IMR-90 (cell line): ENCODE data around the gene LRRC75A. TPM values are rescaled to one million over a fixed set of nuclear protein-coding genes. Genes with fewer than 3 reads are reported as not detected.

Source experiments
- ATAC-seq: fragments of 200-7000 bp; cut with Tn5 transposase; 2 replicates; pipeline ENCODE4 v1.9.1; 2020; ENCODE audit warnings: low read depth, mild to moderate bottlenecking, moderate library complexity
- BruUV-seq: library from RNA; stranded (reverse); fragments of 400-500 nt; replicated peaks from 2 replicates; lab custom pipeline; 2021; lab: Mats Ljungman, UMichigan
- CTCF ChIA-PET: fragments of 300-600 bp; formaldehyde crosslinking; extraction: SDS; loops from one replicate; lab custom pipeline; 2021; ENCODE audit warnings: antibody characterized with exemption; lab: Yijun Ruan, JAX
- POLR2A ChIA-PET: fragments of 300-600 bp; sonication (Branson Sonifier 250); formaldehyde crosslinking; loops from one replicate; lab custom pipeline; 2022; ENCODE audit warnings: antibody characterized with exemption; ENCODE audit not compliant: unreplicated experiment; lab: Charles Lee
- DNase-seq: peaks from one replicate; pipeline ENCODE4 v3.0.0; 2013
- H2AFZ ChIP-seq: replicated peaks from 2 replicates; pipeline ENCODE3; 2013; ENCODE audit warnings: low read length, mild to moderate bottlenecking; ENCODE audit not compliant: poor library complexity
- H2AK5ac ChIP-seq: 2 replicates; pipeline ENCODE4 v1.6.1; 2013; ENCODE audit warnings: low read depth, low read length, inconsistent platforms
- H2AK9ac ChIP-seq: replicated peaks from 2 replicates; pipeline ENCODE3; 2013; ENCODE audit warnings: mild to moderate bottlenecking, low read depth, low read length, moderate library complexity; ENCODE audit not compliant: poor library complexity
- H2BK120ac ChIP-seq: 2 replicates; pipeline ENCODE4 v1.6.1; 2013; ENCODE audit warnings: low read depth, low read length, inconsistent platforms
- H2BK15ac ChIP-seq: 3 replicates; pipeline ENCODE4 v1.6.1; 2013; ENCODE audit warnings: low read depth, low read length, inconsistent platforms
- H2BK20ac ChIP-seq: 2 replicates; pipeline ENCODE4 v1.6.1; 2013; ENCODE audit warnings: low read depth, mild to moderate bottlenecking, inconsistent platforms, low read length, moderate library complexity
- H2BK5ac ChIP-seq: 2 replicates; pipeline ENCODE4 v1.6.1; 2013; ENCODE audit warnings: mild to moderate bottlenecking, low read depth, low read length, inconsistent platforms; ENCODE audit not compliant: poor library complexity, severe bottlenecking
- H3K14ac ChIP-seq: replicated peaks from 2 replicates; pipeline ENCODE4 v1.6.1; 2013; ENCODE audit warnings: low read depth, low read length, inconsistent platforms
- H3K18ac ChIP-seq: 2 replicates; pipeline ENCODE4 v1.6.1; 2013; ENCODE audit warnings: low read depth, low read length, control low read depth
- H3K23ac ChIP-seq: 2 replicates; pipeline ENCODE4 v1.6.1; 2013; ENCODE audit warnings: low read depth, low read length, inconsistent platforms
- H3K27ac ChIP-seq: 2 replicates; pipeline ENCODE4 v1.5.1; 2013; ENCODE audit warnings: mild to moderate bottlenecking, control low read depth, low read length; ENCODE audit not compliant: insufficient read depth
- H3K27me3 ChIP-seq: 2 replicates; pipeline ENCODE4 v1.6.1; 2013; ENCODE audit warnings: low read length; ENCODE audit not compliant: control insufficient read depth, insufficient read depth
- H3K36me3 ChIP-seq: 2 replicates; pipeline ENCODE4 v1.6.1; 2013; ENCODE audit warnings: low read length, mixed read lengths; ENCODE audit not compliant: control insufficient read depth, insufficient read depth
- H3K4ac ChIP-seq: 2 replicates; pipeline ENCODE4 v1.6.1; 2013; ENCODE audit warnings: low read depth, low read length, inconsistent platforms
- H3K4me1 ChIP-seq: 2 replicates; pipeline ENCODE4 v1.6.1; 2013; ENCODE audit warnings: low read length, mixed read lengths; ENCODE audit not compliant: control insufficient read depth, insufficient read depth
- H3K4me2 ChIP-seq: 2 replicates; pipeline ENCODE4 v1.6.1; 2013; ENCODE audit warnings: low read depth, mild to moderate bottlenecking, control low read depth, low read length, moderate library complexity
- H3K4me3 ChIP-seq: 2 replicates; pipeline ENCODE4 v1.5.1; 2013; ENCODE audit warnings: low read depth, mild to moderate bottlenecking, control low read depth, low read length, moderate library complexity; ENCODE audit not compliant: insufficient read depth
- H3K56ac ChIP-seq: 2 replicates; pipeline ENCODE4 v1.6.1; 2013; ENCODE audit warnings: low read length, inconsistent platforms; ENCODE audit not compliant: insufficient read depth; ENCODE audit errors: extremely low read depth
- H3K79me1 ChIP-seq, 2 experiments: 2 replicates each; pipeline ENCODE4 v1.6.1; 2013; ENCODE audit warnings: low read length in 2 of 2, inconsistent platforms in 1 of 2, low read depth in 1 of 2
- H3K9ac ChIP-seq: 2 replicates; pipeline ENCODE4 v1.6.1; 2013; ENCODE audit warnings: low read depth, low read length, control low read depth
- H3K9me1 ChIP-seq: 2 replicates; pipeline ENCODE4 v1.6.1; 2013; ENCODE audit warnings: low read length, inconsistent platforms; ENCODE audit not compliant: insufficient read depth
- H3K9me3 ChIP-seq: 2 replicates; pipeline ENCODE4 v1.6.1; 2013; ENCODE audit warnings: low read length; ENCODE audit not compliant: control insufficient read depth, insufficient read depth
- H4K20me1 ChIP-seq: 2 replicates; pipeline ENCODE4 v1.6.1; 2013; ENCODE audit warnings: low read length, inconsistent platforms; ENCODE audit not compliant: insufficient read depth
- H4K5ac ChIP-seq: 2 replicates; pipeline ENCODE4 v1.6.1; 2013; ENCODE audit warnings: mild to moderate bottlenecking, low read depth, low read length, control low read depth
- H4K8ac ChIP-seq, 2 experiments: 2 replicates each; pipeline ENCODE4 v1.6.1; 2013; ENCODE audit warnings: low read depth in 2 of 2, low read length in 2 of 2, control low read depth in 1 of 2, inconsistent platforms in 1 of 2
- H4K91ac ChIP-seq: 2 replicates; pipeline ENCODE4 v1.6.1; 2013; ENCODE audit warnings: low read depth, low read length, inconsistent platforms; ENCODE audit not compliant: insufficient read depth
- CHD1 ChIP-seq: IDR thresholded peaks from 2 replicates; pipeline ENCODE4 v1.6.1; 2012; ENCODE audit warnings: low read depth, low read length, improper control_type of control experiment
- CTCF ChIP-seq: conservative IDR thresholded peaks from 2 replicates; pipeline ENCODE4 v1.5.1; 2012; ENCODE audit warnings: mild to moderate bottlenecking, low read depth, low read length, improper control_type of control experiment
- ELK1 ChIP-seq: fragments of 150-350 bp; IDR thresholded peaks from 2 replicates; pipeline ENCODE4 v1.6.1; 2016; ENCODE audit warnings: low read depth, mild to moderate bottlenecking, low read length, moderate library complexity, borderline replicate concordance
- MAFK ChIP-seq: IDR thresholded peaks from 2 replicates; pipeline ENCODE4 v1.6.1; 2012; ENCODE audit warnings: low read depth, low read length, improper control_type of control experiment
- MAZ ChIP-seq: IDR thresholded peaks from 2 replicates; pipeline ENCODE4 v1.6.1; 2012; ENCODE audit warnings: low read depth, mild to moderate bottlenecking, low read length, improper control_type of control experiment, moderate library complexity, borderline replicate concordance
- MXI1 ChIP-seq: IDR thresholded peaks from 2 replicates; pipeline ENCODE4 v1.6.1; 2012; ENCODE audit warnings: low read depth, mild to moderate bottlenecking, low read length, moderate library complexity, borderline replicate concordance
- NFE2L2 ChIP-seq: fragments of 150-350 bp; IDR thresholded peaks from 2 replicates; pipeline ENCODE4 v1.6.1; 2016; ENCODE audit warnings: low read depth, mild to moderate bottlenecking, low read length
- POLR2A ChIP-seq: IDR thresholded peaks from 2 replicates; pipeline ENCODE4 v1.6.1; 2012; ENCODE audit warnings: mild to moderate bottlenecking, low read depth, low read length
- RCOR1 ChIP-seq: IDR thresholded peaks from 2 replicates; pipeline ENCODE4 v1.6.1; 2012; ENCODE audit warnings: mild to moderate bottlenecking, low read length, improper control_type of control experiment; ENCODE audit not compliant: insufficient replicate concordance
- RFX5 ChIP-seq: IDR thresholded peaks from 2 replicates; pipeline ENCODE4 v1.8.0; 2012; ENCODE audit warnings: low read depth, mild to moderate bottlenecking, low read length, moderate library complexity
- SMC3 ChIP-seq: fragments of 150-350 bp; IDR thresholded peaks from 2 replicates; pipeline ENCODE4 v1.6.1; 2016; ENCODE audit warnings: low read depth, mild to moderate bottlenecking, antibody characterized with exemption, low read length, moderate library complexity
- USF2 ChIP-seq: fragments of 150-350 bp; IDR thresholded peaks from 2 replicates; pipeline ENCODE4 v1.6.1; 2017; ENCODE audit warnings: mild to moderate bottlenecking, antibody characterized with exemption, low read length, low read depth
- WGBS, 2 experiments: methylation state at CpG; one replicate each; pipeline versions ENCODE4 v1.1.5 to v1.1.7; 2013; ENCODE audit warnings: missing lambda C conversion rate in 2 of 2; ENCODE audit not compliant: insufficient read length in 1 of 2; ENCODE audit errors: extremely low coverage in 2 of 2; 5-methylcytosine and 5-hydroxymethylcytosine counted together
- dilution Hi-C: fragments of 300-500 bp; cut with HindIII; formaldehyde crosslinking; loops from one replicate; pipeline ENCODE4 v1.14.3; 2018; ENCODE audit warnings: low sequenced_read_pairs; ENCODE audit not compliant: unreplicated experiment
- in situ Hi-C: fragments of 300-500 bp; cut with MboI; formaldehyde crosslinking; loops from 3 replicates; pipeline ENCODE4 v1.14.3; 2019; ENCODE audit warnings: low sequenced_read_pairs, inconsistent platforms, mixed read lengths
- intact Hi-C: fragments of 100-400 bp; cut with micrococcal nuclease; formaldehyde crosslinking; loops from 2 replicates; pipeline ENCODE4 v1.10.0; 2022
- polyA plus RNA-seq, 3 experiments: library from polyadenylated mRNA; depleted of rRNA; stranded (reverse); fragments of >200 nt; gene quantifications; 2 replicates each; pipeline ENCODE4 v1.2.3, GENCODE V29; 2012; ENCODE audit warnings: low replicate concordance in 1 of 3
- total RNA-seq: library from RNA; depleted of rRNA; stranded (reverse); fragments of >200 nt; gene quantifications from 2 replicates; pipeline ENCODE4 v1.2.3, GENCODE V29; 2012

The LRRC75A gene
- total and polyA plus RNA-seq, 2 of the 4 experiments (the other 2 are of a cell fraction): 0.72 to 1.0 TPM

GRCh38 chr17:16474012-16474725, 17.8 kb downstream of the LRRC75A start:
- H2BK15ac ChIP-seq: no peak overlapping the region
- H3K27me3 ChIP-seq: no peaks in the 10 kb centered on the region
- intact Hi-C loops: no loop called here
- peaks cover 13% of the 10 kb centered on the region; the same call in 1 of the 2 replicates for H3K4me1 ChIP-seq
- no peak overlapping the region for H3K4me2 ChIP-seq
- H4K8ac ChIP-seq: no peak overlapping the region
- no peak overlapping the region for H3K23ac ChIP-seq
- peak overlapping the region; percentile 20; the same call in 1 of the 2 replicates for H2AK5ac ChIP-seq
- no peak overlapping the region for H2BK20ac ChIP-seq
- no peak overlapping the region for H4K91ac ChIP-seq
- in situ Hi-C loops: no loop called here
- no peak overlapping the region for H3K14ac ChIP-seq
- H3K9ac ChIP-seq: no peak overlapping the region
- dilution Hi-C loops: no loop called here
- no peaks in the 10 kb centered on the region for H3K9me3 ChIP-seq
- CTCF ChIA-PET: interaction anchor here (0.6 kb wide), 1 partner anchor 517 kb away, joined by 3 read pairs; no protein-coding TSS in a partner anchor
- WGBS, 2 experiments: 49% methylated on average over 6 of the region's 13 CpGs; no CpG with 5 or more reads in 1 of the 2 experiments
- no TSS peak for BruUV-seq
- DNase-seq (peak; percentile 31), ATAC-seq (peak; percentile 12; the same call in 1 of the 2 replicates)
- POLR2A ChIA-PET: no interaction called here
- H4K20me1 ChIP-seq: no peaks in the 10 kb centered on the region
- no peak overlapping the region for H3K27ac ChIP-seq
- H2AFZ ChIP-seq: no peak overlapping the region
- no peak overlapping the region for H2AK9ac ChIP-seq
- no peaks in the 10 kb centered on the region for H3K79me1 ChIP-seq
- no peaks in the 10 kb centered on the region for H3K36me3 ChIP-seq
- no peak overlapping the region for H2BK5ac ChIP-seq
- 0 out of 2 replicates have a peak, but pooled peaks cover 4% of the 10 kb centered on the region for H3K9me1 ChIP-seq
- no peak for TF ChIP-seq RFX5
- no peak for TF ChIP-seq SMC3
- TF ChIP-seq NFE2L2: no peak
- no peak for TF ChIP-seq CTCF
- TF ChIP-seq MAZ: no peak
- TF ChIP-seq POLR2A: no peak
- TF ChIP-seq CHD1: no peak
- TF ChIP-seq ELK1: no peak
- no peak for TF ChIP-seq RCOR1
- TF ChIP-seq MXI1: no peak
- TF ChIP-seq USF2: no peak
- TF ChIP-seq MAFK: no peak
- no peak overlapping the region for H4K5ac ChIP-seq
- no peak overlapping the region for H3K18ac ChIP-seq
- H3K4ac ChIP-seq: no peak overlapping the region
- H2BK120ac ChIP-seq: no peak overlapping the region; the same call in 1 of the 2 replicates
- no peak overlapping the region for H3K56ac ChIP-seq
- H3K4me3 ChIP-seq: no peak overlapping the region
